Forelimb muscle (tissue), 1 donor: ENCODE data around the gene GPR183. TPM values are rescaled to one million over a fixed set of nuclear protein-coding genes. Genes with fewer than 3 reads are reported as not detected.

Experiments
- DNase-seq: peaks from one replicate; pipeline ENCODE4 v3.0.0-alpha.2; 2013; ENCODE audit warnings: low read depth
- polyA plus RNA-seq: library from polyadenylated mRNA; unstranded; fragments of 120-200 nt; gene quantifications from one replicate; pipeline ENCODE4 v1.2.1, GENCODE V29; 2013; ENCODE audit not compliant: insufficient read length

Gene GPR183
- polyA plus RNA-seq, 1 donor: 3.2 TPM

DNA sequence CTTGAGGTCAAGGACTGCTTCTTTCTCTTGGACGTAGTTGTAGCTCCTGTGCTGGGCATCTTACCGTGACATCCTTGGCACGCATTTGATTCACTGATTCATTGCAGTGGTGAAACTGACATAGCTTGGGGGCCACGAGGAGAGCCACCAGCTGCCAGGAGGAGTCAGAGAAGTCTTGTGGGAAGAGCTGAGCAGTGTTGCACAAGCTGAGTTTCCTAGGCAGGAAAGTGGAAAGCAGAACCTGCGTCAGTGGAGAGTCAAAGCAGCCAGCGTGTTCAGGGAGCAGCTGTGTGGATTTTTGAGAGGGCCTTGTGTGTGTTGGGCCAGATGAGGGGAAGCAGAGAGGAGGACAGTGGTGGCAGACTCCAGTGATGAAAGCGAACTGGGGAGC is 5.3 kb upstream of the GPR183 start:
- no peak for DNase-seq

DNA sequence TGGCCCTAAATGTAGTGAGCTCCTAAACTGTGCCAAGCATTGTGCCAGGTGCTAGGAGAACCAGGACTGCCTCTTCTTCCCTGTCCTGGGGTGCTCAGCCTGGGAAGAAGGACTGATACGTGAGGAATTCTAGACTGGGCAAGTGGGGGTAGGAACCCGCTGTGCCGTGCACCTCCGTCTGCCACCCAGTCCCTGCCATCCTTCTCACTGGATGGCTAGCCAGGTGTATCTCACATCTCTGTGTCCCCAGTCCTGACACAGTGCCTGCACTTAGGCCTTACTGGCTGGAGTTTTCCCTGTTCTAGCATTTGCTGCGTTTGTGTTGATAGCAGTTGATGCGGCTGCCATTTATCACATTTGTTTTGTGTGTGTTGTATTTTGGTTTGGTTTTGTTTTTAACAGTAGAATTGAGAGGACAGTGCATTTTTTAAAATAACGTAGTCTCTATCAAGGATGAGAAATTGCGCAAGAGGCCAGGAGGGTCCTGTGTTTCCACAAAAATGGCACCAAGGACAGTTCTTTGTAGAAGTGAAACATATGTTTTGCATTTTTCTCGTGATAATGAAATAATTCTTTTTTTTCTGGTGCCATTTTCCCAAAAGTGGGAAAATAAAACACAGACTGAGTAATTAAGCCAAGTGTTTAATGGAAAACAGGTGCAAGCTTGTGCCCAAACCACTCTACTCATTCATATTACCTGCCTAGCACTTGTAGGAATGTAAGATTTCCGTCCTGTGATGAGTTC is 4.7 kb upstream of the GPR183 start:
- DNase-seq: no peak

DNA sequence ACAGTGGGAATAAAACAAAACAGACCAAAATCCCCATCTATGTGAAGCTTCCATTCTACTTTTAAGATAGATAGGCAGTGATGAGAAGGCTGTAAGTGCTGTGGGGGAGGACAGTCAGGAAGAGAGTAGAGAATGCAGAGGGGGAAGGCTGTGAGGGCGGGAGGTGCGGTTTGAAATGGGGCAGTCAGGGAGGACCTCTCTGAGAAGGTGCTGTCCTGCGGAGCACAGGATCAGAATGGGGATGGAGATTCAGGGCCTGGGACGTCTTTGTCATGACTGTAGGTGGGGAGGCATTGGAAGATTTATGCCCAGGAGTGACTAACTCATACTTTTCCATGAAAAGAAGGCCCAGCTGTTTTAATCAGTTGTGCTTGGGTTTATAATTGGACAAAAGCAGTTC is 3.9 kb upstream of the GPR183 start:
- DNase-seq: no peak

DNA sequence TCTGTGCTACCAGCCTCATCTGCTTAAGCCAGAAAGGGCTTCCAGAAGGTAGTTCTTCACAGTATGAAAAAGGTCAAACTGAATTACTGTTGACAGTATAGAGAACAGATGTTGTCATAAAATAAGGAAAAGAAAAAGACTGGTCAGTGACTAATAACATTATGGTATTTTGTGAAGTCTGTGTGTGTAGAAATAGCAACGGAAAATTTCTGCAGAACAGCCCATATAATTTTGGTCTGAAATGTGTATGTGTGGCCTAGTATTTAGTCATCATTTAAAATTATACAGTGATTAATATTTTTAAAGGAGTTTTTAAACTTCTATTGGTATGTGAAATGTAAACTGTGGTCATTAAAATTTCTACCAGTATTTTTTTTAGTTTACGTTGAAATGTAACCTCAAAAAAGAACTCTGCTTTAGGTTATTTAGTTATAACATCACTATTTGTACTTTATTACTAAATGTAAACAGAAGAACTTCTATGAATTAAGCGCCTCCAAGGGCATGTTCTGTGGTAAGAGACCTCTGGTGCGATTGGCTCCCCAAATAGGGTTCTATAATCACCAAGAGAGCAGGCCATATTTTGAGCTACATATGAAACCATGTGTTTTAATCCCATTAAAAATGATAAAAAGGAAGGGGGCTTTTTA is 3.3 kb upstream of the GPR183 start:
- DNase-seq: no peak

DNA sequence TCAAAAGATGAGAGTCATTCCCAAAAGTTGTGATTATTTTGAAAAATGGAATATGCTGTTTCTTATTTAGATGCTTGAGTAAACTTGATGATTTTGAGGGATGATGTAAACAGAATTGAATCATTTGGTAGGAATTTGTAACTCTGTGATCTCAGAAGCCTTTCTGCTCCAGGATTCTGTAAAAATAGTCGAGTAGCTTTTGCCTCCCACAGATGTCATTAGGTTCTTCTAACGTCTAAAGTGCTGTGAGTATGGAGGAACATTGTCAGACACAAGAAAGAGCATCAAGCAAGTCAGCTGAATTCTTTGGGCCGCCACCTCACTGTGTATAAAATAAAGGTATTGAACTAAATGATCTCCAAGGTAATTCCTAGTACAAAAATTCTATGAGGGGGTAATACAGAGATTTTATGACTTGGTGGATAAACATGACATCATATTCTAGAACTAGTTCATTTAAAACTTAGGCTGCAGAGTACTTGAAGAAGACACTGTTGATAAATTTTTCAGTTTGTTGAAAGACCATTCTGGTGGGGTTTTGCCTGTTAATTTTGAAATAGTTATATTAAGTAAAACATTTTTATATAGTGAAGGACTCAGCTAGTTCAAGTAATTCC is 1.4 kb upstream of the GPR183 start:
- DNase-seq: no peak

DNA sequence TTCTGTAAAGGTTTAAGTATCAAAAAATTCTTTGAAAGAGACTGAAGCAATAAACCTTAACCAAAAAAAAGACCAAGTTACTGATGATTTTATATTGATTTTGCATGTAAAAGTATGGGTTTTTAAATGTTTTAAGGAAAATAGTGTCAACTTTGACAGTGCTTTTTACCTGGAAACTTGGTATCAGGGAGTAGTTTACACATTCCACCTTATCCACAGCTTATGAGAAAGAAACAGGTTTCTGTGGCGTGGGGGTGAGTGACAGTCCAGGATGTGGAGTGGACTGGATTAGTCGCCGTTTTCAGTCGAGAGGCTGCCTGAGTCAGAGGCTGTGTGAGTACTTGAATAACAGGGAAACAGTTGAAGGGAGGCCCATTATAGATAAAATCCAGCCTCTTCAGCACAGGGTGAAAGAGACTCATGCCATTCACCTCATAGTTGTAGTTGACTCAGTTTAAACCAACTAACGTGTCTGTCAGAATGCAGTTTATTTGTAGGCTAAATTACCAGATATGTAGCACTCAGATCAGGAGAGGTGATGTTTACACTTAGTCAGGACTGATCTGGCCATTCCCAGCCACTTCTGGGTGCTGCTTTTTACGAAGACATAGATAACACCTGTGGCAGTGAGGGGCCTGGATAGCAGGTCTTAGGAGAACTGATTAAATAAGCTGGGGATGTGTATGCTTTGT is 595 bp upstream of the GPR183 start:
- DNase-seq: no peak

DNA sequence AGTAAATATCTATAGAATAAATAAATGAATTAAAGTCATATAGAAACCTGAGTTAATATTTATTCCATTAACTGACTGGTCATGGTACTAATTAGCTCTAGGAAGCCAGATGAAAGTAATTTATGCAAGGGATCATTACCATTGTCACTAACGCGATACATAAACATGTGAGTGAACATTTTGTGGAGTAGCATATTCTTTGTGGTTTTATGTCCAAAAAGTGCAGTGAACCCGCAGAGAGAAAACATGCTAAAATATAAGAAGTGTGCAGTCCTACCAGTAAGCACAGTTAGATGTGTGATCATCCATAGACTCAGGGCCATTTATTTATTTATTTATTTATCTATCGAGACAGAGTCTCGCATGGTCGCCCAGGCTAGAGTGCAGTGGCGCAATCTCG is 1.6 kb downstream of the GPR183 start:
- no peak for DNase-seq

DNA sequence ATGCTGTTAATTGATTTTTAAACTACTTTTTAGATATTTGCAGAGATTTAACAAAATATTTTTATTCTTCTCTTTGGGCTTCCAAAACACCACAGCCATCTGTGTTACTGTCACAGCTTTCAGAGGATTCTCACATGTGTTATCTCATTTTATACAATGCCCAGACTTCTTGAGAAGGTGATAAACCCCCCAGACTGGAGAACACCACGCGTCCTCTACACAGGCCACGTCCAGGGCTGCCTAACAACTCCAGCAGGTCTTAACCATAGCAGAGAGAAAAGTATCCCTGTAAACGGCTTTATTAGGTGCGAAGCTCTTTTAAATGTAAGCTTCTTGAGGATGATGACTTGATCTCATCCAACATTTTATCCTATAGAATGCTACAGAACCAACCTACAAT is 2.0 kb downstream of the GPR183 start:
- DNase-seq: no peak

DNA sequence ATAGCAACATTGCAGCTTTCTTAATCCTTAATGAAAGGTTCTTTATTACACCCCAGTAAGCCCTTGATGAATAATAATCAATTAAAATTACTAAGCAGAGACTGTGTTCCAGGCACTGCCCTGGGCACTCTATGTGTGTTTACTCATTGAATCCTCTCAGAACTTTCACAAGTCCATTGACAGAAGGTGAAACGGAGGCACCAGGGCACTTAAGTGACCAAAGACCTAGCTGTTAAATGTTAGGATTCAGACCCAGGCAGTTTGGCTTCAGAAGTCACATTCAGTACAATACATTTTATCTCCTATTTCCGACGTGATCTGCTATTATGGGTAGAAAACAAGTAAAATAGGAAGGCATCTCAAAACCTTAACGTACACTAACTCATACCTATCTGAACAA is 2.7 kb downstream of the GPR183 start:
- DNase-seq: no peak

DNA sequence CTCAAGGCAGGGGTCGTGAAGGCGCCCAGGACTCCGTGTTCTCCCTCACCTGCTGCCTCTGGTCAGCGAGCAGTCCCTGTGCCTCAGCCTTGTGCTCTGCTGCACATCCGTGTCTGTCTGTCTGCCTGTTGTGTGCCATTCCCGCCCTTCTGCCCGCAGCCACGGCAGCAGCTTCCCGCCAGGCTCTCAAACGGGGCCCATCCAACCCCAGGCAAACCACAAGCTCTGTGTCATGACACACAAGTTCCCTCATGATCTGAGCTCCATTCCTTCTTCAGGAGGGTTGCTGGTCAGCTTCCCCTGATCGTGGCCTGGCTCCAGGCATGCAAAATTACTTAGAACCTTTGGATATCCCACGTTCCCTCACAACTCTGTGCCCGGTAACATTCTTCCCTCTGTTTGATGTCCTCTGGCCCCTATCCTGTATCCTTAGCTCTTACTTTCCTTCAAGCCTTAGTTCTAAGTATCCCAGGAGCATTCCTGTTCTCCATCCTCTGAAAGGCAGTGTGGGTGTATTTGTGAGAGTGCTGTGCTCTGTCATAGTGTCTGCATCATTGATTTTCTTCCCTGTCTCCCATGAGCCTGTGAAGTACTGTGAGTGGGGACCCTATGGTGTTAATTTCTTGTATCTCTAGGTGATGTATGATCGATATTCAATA is 3.2 kb downstream of the GPR183 start:
- no peak for DNase-seq

DNA sequence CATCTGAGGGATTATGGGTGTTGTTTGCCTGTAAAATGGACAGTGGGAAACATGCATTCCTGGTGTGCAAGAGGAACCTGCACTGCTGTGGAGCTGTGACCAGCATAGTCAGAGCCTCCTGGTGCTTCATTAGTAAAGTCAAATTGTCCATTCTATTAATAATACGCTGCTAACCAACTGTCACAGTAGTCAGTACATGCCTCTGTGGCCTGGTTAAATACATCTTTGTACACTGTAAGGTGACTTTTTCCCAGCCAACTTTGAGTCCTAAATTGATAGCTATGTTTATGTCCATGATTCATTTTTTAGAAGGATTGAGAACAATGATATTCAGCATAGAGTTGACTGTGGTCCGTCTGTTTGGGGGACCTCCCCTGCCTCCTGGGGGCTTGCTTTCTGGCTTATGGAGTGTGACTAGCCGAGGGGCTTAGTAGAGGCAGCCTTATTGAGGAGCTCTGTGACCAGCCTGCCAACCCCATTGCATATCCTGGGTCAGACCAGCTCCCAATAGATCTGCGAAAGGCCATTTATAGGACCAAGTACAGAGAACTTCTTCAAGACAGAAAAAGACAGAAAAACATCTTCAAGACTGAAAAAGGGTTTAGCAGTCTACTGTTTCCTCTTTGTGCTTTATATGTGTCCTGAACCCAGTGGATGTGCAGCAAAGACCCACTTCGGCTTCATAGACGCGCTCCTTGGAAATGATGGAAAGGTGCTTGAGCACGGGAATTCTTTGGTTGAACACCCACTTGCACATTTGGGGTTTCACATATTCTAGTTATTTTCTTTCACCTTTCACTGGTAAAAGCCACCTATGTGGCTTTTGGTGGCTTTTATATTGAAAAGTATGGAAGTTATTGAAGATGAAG is 4.3 kb downstream of the GPR183 start:
- DNase-seq: no peak

DNA sequence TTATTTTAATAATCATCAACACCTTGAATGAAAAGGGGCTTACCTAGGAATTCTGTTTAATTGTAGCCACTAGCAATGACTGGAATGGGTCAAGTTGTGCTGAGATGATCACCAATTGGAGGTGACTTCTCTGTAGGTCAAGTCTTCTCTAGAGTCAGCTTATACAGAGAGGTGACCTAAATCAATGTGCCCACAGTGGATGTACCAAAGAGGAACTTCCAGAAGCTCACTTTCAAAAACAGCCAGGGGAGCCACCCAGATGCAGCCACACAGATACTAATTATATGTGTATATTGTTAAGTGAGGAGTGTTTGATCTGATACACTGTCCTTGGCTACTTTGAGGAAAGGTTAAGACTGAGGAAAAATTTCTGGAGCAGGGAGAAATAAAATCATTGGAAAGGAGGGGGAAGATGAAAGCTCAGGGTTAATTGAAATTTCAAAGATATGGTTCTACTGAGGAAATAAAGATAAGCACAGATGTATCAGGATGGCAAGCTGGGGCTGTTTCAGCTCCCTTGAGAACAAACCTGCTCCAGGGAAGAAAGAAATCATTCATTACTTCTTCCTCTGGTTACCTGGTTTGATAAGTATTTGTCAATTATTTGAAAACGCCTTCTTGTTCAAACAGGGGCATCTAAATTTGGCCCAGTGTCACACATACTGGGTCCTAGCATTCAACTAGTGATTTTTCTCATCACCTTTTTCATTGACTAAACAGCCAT is 5.1 kb downstream of the GPR183 start:
- DNase-seq: no peak

DNA sequence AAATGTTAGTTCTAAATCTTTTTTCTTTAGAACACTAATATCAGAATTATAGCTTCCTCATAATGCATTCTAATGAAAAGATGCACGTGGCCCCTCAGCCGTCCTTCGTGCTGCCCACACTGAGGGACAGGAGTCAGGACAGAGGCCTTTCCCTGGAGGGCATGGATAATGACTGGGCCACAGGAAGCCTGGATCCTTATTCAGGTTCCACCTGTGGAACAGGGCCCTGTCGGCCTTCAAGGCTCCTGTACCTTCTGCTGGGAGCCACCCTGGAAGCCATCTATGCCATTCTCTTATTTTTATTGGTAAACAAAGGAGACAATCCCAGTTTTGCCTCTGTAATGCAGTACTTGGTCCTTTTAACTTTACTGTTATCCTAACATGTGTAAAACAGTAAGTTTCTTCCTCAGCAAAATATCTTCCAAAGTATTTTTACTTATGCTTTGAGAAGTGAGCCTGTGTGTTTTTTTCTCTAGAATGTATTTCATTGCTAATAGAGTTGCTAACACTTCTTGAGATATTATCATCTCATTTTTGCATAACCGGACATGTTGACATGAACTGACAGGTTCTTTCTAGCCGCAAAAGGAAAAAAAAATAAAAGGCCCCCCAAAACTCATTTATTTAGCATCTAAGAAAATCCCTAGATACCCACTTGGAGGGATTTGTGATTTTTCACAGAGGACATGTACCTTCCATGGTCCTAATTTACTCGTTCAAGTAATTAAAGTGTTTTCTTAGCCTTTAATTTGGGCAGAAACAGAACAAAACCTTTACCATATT is 6.0 kb downstream of the GPR183 start:
- DNase-seq: no peak

DNA sequence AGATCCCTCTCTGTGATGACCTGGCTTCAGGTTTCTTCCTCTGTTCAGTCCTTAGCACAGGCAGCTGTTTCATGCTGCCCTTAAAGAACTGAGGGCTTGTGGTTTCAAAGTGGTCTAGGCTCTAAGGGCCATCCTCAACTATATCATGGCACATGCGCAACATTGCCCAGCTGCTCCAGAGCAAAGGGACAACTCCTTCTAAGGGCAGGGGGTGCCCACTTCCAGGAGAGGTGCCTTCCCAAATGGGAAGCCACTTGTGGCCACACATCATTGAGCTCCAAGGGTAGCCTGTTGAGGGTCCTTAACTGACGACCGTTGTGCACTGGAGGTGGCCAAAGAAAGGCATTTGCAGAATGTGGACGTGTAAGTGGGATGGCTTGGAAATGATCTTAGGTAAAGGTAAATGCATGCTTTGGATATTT is 7.3 kb downstream of the GPR183 start:
- no peak for DNase-seq

DNA sequence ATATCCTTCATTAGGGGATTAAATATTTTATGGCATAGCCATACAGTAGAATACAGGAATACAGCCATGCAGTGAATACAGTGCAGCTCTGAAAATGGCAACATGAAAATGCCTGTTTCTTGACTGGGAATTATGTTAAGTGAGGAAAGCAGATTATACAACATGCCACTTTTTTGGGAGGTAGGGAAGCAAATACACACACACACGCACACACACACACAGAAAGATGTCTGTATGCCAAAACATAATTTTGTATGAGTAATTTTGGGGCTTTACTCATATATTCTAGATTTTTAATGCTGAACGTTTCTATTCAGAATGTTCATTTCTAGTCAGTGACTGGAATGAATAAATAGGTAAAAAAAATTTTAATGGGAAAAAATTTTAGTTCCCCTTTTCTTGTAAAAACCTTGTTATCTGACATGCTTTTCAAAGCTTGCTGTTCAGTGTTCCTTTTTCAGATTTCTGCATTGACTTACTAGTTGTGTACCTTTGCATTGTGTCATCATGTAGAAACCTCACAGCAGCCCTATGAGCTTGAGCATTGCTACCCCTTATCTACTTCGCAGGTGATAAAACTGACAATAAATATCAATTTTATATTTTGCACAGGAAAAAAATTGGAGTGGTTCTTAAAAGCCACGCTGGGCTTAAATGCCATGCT is 7.8 kb downstream of the GPR183 start:
- DNase-seq: no peak

DNA sequence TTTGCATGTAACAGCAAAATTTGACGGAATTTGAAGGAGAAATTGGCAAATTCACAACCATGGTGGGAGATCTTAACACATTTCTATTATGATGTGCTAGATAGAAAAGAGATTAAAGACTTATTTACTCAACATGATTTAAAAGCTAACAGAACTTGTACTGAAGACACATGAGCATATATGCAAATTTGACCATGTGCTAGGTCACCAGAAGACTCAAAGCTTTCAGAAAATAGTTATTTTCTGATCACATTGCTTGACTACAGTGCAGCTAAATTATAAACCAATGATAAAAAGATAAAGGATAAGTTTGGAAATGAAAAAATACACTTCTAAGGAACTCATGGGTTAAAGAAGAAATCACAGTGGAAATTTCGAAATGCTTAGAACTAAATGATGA is 9.1 kb downstream of the GPR183 start:
- no peak for DNase-seq

DNA sequence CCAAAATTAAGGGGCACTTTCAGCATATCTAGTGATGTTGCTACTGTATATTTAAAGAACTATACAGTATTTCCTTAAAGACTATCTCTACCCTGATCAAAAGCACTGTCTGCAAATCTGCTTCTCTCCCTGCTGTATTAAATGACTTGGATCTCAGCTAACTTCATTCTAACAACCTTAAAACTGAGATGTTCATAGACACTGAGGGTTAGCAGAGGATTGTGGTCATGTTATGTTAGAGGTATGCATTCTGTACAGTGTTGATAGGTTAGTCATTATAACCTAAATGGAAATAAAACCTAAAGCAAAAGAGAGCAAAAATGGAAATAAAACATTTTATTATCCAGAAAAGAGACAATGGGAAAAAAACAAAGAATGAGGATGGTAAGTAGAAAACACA is 9.9 kb downstream of the GPR183 start:
- no peak for DNase-seq

DNA sequence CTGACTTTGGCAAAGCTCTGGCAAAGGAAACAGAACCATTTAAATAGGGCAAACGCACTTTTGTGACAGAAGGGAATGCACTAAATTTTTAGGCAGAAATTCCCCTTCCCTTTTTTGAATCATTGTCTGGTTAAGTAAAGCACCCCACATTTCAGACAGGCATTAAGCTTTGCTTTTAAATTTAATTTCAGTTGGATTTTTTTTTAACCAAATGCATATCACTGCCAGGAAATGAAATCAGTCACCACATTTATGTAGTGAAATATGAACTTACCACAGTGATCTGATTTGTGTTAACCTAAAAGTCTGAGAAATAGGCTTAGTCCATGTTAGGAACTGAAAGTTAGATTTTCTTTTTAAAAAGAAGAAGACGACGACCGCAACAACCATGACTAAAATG is 10.8 kb downstream of the GPR183 start:
- DNase-seq: no peak
